GM19035 (cell line): Measurements from ENCODE around the gene GRIK2.
"Not testable (repeated sequence)": the region's sequence is repeated elsewhere in the genome, so short reads cannot be mapped to it uniquely, and the experiment has no call there.

ENCODE experiments used
- ATAC-seq: cut with Tn5 transposase; IDR thresholded peaks from one replicate; pipeline ENCODE4 v1.9.1; 2021; ENCODE audit not compliant: unreplicated experiment

Gene GRIK2

DNA sequence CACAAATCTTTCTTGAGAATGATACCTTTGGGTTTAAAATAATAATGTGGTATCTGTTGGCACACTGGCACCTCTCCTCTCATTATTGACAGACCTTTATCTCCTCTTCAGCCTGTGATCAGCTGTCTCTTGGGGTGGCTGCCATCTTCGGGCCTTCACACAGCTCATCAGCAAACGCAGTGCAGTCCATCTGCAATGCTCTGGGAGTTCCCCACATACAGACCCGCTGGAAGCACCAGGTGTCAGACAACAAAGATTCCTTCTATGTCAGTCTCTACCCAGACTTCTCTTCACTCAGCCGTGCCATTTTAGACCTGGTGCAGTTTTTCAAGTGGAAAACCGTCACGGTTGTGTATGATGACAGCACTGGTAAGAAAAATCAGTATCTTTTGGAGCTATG is 232.8 kb downstream of the GRIK2 start:
- ATAC-seq, result no peak

- no peak for ATAC-seq
Measured at GRCh38 chr6:101630941-101631340, 237.4 kb downstream of the GRIK2 start.

DNA sequence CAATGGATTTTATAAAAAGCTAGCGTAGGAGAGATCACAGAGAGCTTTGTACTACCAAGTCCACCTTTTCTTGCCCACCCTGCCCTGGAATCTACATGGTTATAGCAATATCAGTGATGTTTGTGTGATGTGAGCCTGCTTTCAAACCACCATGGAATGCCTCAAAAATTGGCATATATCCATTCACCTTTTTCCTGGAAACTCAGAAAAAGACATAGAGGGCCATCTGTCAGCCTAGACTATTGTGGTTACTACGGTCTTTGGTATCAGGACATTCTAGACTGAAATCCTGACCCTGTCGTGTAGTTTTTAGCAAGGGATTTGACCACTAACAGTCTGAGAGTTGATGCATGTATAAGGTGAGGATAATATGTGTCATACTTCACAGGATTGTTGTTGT is 239.6 kb downstream of the GRIK2 start:
- ATAC-seq, result no peak

DNA sequence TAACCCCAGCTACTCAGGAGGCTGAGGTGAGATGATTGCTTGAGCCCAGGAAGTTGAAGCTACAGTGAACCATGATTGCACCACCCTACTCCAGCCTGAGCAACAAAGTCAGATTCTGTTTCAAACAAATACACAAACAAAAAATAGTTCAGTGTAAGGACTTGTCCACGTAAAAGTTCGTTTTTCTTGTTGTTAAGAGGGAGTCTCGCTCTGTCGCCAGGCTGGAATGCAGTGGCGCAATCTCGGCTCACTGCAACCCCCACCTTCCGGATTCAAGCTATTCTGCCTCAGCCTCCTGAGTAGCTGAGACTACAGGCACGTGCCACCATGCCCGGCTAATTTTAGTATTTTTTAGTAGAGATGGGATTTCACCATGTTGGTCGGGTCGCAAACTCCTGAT is 245.4 kb downstream of the GRIK2 start:
- ATAC-seq, result not testable (repeated sequence)

GRCh38 chr6:101640131-101640530 is 246.6 kb downstream of the GRIK2 start:
- no peak for ATAC-seq

- ATAC-seq, result no peak
Measured at GRCh38 chr6:101645770-101646169, 252.3 kb downstream of the GRIK2 start.

GRCh38 chr6:101650402-101651100 is 257.0 kb downstream of the GRIK2 start:
- no peak for ATAC-seq

GRCh38 chr6:101652079-101652478 is 258.6 kb downstream of the GRIK2 start:
- ATAC-seq, result no peak

DNA sequence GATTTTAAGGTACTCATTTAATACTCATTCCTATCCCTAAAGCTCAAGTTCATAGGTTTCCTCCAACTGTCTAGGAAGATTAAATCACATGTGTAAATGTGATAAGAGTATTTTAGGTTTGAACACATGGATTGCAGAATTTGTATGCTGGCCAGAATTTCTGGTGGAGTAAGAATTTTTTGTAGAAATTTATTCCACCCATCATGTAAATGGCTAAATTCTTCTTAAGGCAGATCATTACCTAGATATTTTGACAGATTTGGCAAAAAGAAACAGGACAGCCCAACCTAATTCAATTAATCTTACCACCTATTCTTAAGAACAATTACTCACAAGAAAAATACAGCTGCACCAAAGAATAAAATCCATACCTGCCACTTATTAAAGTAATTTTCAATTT is 261.6 kb downstream of the GRIK2 start:
- ATAC-seq, result no peak

DNA sequence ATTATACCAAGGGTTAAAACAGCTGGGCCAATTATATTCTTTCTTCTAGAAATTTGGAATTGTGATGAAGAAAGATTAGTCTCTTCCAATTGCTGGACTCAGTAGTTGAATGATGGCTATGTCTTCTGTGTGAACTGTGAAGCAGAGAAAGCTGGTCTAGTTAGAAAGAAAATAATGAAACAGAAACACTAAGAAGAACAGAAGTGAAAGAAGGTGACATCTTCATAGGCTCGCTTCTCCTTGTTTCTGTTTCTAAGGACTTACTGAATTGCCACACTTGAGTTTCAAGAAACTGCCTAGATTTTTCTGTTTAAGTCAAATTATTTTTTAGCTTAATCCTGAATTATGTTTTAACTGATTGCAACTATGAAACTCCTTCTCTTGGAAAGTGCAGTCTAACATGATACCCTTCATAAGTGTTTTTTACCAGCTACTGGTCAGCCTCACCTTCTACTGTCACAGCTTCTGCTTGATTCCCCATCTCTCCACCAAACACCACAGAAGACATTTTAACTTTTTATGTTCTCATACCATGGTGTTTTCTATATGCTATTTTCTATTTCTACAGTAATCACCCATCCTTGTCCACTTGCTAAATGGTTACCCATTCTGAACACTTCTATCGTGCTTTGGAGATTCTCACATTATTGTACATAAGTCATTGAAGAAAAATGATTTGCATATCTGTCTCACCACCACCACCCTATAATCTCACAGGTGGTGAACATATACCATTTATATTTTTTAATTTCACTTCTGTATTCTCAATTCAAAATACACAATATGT is 268.8 kb downstream of the GRIK2 start:
- ATAC-seq, result peak; percentile 97

GRCh38 chr6:101663100-101663499 is 269.6 kb downstream of the GRIK2 start:
- ATAC-seq, result no peak

DNA sequence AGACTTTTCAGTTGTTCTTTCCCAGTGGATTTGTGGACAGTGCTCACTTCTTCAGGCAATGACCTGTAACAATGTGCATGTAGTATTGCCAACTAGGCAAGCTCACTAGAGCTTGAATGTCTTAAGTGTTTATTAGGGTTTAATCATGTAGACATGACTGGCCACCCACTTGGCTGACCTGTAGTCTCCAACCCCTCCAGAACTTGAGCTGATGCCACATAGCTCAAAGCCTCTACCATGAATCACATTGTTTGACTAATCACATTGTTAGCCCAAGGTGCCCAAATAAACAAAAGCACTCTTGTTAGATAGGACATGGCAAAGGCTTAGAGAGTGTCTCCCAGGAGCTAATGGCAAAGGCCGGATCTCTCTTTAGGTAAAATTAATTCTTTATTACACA is 272.7 kb downstream of the GRIK2 start:
- ATAC-seq, result no peak

DNA sequence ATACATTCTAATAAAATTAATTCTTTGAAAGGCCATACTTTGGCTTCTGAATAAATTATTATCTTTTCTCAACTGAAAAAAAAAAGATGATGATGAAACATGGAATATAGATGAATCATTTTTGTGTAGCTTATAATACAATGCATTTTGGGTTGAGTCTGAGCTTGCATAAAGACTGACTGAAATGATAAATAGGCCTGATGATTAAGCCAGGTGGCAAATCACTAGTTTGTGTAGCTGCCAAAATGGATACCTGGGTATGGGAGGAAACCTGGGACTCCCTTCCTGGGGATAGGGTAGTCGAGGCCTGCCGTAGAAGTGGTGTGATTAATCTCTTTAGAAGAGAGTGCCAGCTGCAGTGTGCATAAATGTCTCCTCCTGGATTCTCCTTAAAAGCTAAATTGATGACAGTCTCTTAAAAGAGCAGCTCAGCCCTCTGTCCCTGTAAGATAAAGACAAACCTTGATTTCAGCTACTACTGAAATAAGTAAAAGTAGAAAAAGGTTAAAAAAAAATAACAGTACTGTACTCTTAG is 275.1 kb downstream of the GRIK2 start:
- ATAC-seq, result no peak

DNA sequence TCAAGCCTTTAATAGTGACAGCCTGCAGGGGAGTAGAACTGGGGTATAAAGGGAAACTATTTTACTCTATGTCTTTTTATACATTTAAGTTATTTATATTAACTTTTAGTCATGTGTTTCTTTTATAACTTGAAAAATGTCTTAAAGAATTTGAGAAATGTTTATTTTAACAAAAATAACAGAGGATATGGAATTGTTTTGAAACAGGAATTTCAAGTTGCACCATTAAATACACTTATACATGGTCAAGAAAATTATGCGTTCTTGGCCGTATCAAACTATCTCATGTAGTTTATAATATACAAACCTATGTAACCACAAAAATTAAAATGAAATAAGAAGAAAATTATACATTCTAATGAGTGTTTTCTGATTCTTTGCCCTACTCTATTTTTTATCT is 282.7 kb downstream of the GRIK2 start:
- no peak for ATAC-seq

GRCh38 chr6:101682937-101683336 is 289.4 kb downstream of the GRIK2 start:
- no peak for ATAC-seq

- no peak for ATAC-seq
Measured at GRCh38 chr6:101683884-101684283, 290.4 kb downstream of the GRIK2 start.

DNA sequence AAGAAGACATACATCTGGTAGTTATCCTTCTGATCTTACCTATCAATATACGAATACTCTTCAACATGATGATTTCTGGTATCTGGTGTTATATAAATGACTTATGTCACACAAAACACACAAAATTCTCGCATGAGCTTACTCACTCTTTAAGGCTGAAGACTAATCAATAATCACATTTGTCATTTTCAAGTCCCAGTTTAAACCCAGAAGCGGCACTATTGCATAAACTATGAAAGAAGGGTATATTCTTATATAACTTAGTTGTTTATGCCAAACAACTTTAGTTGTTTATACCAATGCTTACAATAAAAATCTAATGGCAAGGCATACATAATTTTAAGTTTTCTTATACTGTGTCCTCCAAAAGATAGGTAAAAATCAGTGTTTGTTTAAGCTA is 293.1 kb downstream of the GRIK2 start:
- no peak for ATAC-seq

DNA sequence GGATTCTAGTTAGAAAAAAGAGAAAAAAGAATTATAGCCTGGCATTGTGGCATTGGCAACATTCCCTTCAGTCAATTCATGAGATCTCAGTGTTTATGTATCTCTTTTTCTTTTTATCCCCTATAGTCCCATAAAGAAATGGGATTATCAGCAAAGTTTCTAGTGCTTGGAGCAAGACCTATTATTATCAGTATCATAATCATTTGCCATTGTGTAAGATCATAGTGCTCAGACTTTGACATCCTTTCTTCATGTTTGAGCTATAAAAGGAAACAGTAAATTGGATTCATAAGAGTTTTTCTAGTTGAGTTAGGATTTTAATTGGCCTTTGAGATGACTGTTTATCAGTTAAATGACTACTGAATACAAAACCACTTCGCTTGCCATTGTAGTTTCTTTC is 295.6 kb downstream of the GRIK2 start:
- no peak for ATAC-seq

DNA sequence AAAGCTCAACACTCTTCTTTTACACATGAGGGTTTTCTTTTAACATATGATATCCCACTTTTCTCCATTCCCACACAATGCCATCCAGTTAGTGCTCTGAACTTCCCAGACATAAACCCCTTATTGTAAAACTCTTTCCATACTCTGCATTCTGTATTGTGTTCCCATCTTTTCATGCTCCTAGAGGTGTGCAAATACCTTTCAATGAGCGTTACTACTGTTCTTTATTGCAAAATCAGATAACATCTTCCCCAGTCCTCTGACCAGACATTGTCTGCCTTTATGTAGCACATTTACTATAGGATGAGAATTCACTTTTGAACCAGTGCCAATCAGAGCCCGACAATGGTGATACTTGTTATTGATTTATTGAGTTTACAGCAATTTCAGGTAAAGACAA is 296.2 kb downstream of the GRIK2 start:
- ATAC-seq, result no peak

DNA sequence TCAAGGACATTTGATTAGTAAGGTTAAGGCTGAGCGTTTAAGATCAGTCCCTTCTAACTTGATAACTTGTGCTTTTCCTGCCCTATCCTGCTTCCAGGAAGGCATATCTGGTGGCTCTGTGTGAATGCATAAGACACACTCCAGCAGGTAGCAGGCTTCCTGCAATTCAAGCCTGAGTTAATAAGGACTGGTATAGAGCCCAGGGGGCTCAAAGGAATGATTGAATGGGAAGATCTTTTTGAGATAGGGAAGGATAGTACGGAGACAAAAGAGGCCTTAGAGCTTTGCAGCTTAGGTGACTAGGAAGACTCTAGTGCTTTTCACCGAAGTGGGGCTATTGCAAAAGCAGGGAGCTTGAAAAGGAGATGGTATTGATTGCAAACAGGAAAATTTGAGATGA is 307.1 kb downstream of the GRIK2 start:
- ATAC-seq, result no peak

- ATAC-seq, result no peak
Measured at GRCh38 chr6:101703311-101703710, 309.8 kb downstream of the GRIK2 start.

- no peak for ATAC-seq
Measured at GRCh38 chr6:101705866-101706265, 312.4 kb downstream of the GRIK2 start.
